Ureter (tissue), 1 donor: ENCODE data around the gene FAU. TPM values are rescaled to one million over a fixed set of nuclear protein-coding genes. Genes with fewer than 3 reads are reported as not detected.
"Not testable (repeated sequence)": the region's sequence is repeated elsewhere in the genome, so short reads cannot be mapped to it uniquely, and the experiment has no call there.

Experiments
- DNase-seq: peaks from one replicate; pipeline ENCODE4 v3.0.0-alpha.2; 2020; ENCODE audit warnings: low spot score
- total RNA-seq: library from RNA; stranded (reverse); gene quantifications from one replicate; pipeline ENCODE4 v1.2.4, GENCODE V29; 2023
- donor health status: DM: yes; HTN: yes; CAD: no.

The FAU gene
- 999 TPM for total RNA-seq

DNA sequence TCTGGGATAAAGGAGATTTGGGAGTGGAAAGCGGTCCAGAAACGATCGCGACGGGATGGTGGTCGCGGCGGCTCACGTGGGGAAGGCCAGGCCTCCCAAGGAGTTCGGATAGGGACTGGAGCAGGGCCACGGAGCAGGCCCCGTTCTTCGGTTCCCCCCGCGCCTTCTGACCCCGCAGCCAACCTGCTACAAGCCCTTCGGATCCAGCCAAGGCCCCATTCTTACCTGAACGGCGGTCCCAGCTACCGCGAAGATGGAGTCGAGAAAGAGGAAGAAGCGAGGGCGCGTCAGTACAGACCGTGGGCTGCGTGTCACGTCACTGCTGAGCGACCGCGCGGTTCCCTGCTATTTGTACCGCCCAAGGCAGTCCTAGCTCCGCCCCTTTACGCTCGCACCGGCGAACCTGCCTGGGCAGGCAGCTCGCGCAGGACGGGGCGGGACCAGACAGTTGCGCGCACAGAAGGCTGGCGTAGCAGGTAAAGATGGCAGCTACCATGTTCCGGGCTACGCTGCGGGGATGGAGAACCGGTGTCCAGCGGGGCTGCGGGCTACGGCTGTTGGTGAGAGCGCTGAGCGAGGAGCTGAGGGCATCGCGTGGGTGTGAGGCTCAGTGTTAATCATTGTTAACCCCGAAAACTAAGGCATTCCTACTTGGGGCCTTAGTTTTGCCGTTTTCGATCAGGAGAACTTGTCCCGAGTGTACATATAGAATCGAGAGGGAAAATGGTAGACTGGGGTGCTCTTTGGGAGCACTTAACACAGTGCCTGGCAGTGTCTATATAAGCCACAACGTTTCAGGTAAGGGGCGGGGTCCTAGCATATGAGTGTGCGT is at the start of gene FAU, which contains the start of gene MRPL49:
FAU (minus strand) TSS at position 270 of the 832 bp plus-strand sequence. CDS start 321 bp downstream, outside the sequence.
MRPL49 (plus strand) TSS at position 457 of the 832 bp plus-strand sequence; CDS start at position 483, 26 bp downstream.
- peak; percentile 98 for DNase-seq

DNA sequence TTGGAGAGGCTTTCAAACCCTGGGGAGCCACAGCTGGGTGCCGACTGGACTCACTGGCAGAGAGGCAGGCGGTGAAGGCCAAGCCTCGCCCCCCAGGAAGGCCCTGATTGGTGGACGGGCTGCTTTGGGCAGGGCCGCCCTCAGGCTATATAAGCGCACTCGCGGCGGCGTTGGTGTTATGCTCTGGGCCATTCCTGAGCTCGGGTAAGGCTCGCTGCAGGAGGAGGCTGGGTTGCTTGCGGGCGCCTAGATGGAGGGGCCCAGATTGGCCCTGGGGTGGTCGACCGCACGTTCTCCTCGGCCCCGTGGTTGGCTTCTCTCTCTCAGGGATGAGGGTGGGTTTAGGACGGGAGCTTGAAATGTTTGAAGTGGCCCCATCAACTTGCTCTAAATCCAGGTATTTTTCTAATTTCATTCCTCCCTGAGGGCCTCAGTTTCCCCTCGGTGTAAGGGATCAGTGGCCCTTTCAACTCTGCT is 48.2 kb upstream of the FAU start, which contains the start of gene SPDYC:
SPDYC (plus strand) TSS at position 176 of the 477 bp plus-strand sequence. CDS start 1,125 bp downstream, outside the sequence.
- DNase-seq, result no peak

DNA sequence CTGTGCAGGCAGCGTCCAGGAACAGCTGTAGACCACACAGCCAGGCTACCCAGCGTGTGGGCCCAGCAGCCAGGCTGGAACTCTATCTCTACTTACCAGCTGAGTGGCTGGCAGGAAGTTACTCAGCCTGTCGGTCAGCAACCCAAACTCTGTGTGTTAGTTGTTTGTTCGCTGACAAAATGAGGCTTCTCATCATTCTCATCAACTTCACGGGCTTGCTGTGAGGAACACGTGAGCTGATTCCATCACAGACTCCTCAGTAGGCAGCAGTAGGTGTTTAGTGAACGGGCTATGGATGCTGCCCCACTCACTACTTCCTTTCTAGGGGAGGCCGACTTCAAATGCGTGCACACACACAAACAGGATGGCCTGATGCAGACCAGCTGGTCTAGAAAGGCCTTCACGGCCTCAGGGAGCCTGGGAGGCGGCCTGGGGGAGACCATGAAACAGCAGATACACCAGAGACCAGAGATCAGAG is 47.3 kb upstream of the FAU start:
- DNase-seq, result no peak

DNA sequence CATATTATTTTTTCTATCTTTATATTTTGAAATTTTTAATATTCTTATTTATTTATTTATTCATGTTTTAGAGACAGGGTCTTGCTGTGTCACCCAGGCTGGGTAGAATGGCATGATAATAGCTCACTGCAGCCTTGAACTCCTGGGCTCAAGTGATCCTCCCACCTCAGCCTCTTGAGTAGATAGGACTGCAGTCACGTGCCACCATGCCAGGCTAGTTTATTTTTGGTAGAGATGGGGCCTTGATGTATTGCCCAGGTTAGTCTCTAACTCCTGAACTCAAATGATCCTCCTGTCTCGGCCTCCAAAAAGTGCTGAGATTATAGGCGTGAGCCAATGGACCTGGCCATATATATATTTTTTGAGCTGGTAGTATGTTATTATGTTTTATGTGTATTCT is 45.7 kb upstream of the FAU start:
- DNase-seq, result no peak

DNA sequence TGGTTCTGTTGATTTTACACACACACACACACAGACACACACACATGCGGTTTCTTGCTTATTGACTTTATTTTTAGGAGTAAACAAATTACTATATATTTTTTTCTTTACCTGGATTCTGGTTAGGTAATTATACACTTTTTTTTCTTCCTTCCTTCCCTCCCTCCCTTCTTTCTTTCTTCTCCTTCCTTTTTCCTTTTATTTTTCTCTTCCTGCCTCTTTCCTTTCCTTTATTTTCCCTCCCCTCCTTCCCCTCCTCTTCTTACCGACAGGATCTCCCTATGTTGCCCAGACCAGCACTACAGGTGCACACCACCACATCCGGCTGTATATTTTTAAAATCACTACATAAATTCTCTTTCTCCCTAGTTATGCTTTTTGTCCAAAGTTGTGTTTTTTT is 45.0 kb upstream of the FAU start:
- DNase-seq, result no peak

DNA sequence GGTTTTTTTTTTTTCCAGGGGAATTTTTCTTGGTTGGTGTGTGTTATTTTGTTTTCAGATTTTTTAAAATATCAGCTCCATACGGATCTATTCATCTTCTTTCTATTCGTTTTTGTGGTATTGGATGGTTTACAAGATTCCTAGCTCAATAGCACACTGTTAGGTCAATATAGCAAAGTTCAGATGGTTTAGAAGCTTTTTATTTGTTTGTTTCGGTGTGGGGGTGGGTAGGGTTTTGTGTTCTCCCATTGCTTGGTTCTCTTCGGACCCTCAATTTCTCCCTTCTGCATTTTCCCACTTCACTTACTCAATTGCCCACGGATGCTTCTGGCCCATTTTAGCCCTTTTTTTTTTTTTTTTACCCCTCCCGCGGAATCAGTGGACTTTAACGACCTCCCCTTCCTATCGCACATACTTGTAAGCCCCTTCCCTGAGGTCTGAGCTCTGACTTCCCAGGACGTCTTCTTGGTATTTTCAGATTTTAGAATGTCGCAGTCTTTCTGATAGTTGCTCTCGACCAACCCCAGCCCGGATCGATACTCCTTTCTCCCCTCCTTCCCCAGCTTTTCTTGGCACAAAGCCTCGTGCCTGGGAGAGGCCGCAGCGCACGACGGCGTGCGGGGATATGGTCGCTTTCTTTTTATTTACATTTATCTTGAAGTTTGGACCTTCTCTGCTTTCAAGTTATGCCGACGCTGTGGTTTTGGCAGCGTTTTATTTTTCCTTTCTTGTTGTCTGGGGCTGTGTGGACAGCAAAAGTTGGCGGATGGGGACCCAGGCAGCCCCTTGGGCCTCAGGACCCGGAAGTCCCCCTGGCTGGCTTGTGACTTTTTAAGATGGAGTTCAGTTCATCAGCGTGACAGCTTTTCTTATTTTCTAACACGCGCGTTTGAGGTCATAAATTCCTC is 43.7 kb upstream of the FAU start:
- no peak for DNase-seq

DNA sequence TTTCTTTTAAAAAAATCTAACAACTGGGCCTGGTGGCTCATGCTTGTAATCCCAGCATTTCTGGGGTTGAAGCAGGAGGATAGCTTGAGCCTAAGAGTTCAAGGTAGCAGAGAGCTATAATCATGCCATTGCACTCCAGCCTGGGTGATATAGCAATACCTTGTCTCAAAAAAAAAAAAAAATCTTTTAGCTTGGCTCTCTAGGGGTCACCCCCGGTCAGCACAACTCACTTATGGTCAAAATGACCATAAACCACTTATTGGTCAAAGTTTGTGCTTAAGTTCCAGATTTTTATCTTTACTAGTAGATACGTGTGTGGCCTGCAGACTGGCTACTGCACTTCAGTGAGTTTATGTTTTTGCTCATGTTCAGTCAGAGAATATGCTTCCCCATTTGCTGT is 41.8 kb upstream of the FAU start:
- DNase-seq, result no peak

DNA sequence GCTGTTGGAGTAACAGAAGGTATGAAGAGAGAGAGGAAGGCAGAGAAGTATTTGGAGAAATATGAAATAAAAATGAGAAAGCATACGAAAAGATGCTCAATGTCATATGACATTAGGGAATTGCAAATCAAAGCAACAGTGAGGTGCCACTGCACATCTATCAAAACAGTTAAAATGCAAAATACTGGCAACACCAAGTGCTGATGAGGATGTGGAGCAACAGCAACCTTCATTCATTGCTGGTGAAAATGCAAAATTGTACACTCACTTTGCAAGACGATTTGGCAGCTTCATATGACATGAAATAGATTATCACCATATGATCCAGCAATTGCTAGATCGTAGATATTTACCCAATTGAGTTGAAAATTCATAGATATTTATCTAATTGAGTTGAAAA is 38.7 kb upstream of the FAU start:
- DNase-seq, result no peak

DNA sequence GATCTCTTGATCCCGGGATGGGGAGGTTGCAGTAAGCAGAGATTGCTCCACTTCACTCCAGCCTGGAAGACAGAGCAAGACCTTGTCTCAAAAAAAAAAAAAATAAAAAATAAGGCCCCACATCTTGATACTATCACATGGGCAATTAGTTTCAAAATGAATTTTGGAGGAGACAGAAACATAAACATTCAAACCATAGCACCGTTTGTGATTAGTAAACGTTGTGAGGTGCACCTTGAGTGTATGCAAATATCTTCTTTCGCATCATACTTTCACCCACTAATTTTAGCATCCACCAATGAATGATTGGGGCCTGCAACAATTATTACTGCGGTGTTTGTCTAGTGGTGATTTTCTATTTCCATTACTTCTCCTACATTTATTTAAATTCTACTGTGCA is 37.1 kb upstream of the FAU start:
- DNase-seq, result no peak

DNA sequence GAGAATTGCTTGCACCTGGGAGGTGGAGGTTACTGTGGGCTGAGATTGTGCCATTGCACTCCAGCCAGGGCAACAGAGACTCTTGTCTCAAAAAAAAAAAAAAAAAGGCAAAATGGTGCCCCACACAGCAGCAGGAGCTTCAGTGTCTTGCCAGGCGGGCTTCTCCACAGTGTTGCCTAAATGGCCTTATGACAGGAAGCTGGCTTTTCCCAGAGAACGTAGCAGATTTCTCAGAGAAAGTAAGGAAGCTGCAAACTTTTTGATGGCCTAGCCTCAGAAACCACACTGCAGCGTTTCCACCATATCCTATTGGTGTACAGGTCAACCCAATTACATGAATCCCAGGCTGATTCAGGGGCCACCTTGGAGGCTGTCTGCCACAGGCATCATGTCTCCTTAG is 35.4 kb upstream of the FAU start:
- DNase-seq, result no peak

DNA sequence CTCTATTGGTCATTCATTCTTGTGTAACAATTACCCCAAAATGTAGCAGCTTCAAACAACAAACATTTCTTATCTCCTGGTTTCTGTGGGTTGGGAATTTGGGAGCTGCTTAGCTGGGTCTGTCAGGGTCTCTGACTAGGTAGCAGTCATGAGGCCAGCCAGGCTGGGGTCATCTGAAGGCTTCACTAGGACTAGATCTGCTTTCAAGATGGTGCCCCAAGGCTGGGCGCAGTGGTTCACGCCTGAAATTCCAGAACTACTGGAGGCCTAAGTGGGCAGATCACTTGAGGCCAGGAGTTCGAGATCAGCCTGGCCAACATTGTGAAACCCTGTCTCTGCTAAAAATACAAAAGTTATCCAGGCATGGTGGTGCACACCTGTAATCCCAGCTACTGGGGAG is 35.0 kb upstream of the FAU start:
- no peak for DNase-seq

DNA sequence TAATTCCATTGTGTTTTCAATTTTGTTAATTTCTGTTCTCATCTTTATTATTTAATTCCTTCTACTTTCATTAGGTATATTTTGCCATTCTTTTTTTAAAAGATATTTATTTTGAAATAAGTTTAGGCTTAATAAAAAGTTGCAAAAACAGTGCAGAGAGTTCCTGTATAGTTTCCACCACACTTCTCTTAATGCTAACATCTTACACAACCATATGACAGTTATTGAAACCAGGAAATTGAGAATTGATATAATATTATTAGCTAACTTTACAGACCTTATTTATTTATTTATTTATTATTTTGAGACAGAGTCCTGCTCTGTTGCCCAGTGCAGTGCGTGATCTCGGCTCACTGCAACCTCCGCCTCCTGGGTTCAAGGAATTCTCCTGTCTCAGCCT is 34.3 kb upstream of the FAU start:
- no peak for DNase-seq

DNA sequence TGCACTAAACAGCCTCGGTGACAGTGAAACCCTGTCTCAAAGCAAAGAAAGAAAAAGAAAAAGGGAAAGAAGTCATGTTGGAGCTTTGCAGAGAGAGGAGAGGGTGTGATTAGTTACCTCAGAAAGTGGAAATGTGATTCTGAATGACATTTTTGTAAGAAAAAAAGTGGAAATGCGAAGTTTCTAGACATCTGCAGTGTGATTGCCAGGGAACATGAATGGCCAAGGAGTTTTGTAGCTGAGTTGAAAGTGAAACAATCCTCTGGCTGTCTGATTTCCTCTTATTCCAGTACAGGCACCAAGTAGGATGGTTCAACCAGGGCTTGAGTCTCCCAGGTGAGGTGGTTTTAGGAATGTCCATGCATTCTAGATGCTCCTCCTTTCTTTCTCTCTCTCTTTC is 30.2 kb upstream of the FAU start:
- no peak for DNase-seq

DNA sequence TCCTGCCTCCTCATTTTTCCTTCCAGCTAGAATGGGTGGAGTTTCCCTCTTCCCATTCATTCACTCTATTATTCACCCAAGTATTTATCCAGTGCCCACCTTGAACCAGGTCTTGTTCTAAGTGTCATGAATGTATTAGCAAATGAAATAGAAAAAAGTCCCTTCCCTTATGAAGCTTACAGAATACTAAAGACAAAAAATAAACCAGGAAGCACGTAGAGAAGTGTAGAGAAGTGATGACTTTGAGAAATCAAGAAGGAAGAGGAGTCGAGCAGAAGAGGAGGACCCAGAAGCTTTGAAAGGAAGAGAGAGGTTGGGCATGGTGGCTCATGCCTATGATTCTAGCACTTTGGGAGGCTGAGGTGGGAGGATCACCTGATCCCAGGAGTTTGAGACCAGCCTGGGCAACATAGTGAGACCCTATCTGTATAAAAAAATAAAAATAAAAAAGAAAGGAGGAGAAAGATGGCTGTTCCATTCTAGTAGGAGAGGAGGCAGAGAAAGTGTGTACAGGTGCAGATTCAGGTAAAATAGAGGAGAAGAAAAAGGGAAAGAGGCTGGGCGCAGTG is 29.5 kb upstream of the FAU start:
- no peak for DNase-seq

DNA sequence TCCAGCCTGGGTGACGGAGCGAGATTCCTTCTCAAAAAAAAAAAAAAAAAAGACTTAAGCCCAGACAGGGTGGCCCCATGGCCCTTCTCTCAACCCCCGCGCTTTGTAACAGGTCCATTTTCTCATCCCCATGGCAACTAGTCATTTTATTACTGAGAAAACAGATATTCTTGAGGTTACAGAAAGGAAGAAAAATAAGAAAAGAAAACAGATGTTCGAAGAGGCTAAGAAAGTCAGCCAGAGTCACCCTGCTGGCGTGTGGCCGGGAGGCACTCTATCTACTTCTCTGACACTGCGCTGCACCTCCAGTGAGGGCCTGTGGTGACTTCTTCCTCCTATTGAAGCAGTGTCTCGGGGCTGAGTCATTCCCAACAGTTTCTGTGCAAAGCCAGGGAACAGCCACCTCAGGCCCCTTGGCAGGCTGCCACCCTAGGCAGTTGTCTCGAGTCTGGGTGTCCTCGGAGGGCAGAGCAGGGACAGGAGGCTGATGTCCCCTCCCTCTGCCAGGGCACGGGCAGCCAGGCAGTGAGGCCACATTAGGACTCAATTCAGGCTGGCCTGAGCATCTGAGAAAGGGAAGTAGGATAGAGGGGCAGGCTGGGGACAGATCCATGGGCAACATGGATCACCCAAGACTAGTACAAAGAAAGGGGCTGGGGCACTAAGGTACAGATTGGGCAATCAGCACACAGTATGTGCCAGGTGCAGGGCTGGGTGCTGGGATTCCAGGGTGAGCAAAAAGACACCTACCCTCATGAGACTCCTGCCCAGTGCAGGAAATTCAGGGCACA is 28.8 kb upstream of the FAU start:
- peak; percentile 90 for DNase-seq

DNA sequence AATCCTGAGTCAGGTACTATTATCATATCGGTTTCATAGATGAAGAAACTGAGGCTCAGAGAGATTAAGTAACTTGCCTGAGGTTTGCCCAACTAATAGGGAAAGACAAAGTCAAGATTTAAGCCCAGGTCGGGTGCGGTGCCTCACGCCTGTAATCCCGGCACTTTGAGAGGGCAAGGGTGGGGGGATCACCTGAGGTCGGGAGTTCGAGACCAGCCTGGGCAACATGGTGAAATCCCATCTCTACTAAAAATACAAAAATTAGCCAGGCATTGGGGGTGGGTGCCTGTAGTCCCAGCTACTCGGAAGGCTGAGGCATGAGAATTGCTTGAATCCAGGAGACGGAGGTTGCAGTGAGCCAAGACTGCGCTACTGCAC is 28.2 kb upstream of the FAU start:
- DNase-seq, result not testable (repeated sequence)

DNA sequence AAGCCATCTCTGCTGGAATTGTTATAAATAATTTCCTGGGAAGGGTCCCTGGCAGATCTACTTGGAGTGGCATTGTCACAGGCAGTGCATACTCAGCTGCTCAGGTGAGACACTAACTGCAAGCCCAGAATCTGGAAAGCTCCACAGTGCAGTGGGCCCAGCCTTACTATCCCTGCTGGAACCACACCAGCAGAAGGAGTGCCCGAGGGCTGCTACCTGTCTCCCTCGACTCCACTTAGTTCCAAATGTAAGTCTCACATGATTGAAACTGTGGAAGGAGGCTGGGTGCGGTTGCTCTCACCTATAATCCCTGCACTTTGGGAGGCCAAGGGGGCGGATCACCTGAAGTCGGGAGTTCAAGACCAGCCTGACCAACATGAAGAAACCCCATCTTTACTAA is 26.7 kb upstream of the FAU start:
- no peak for DNase-seq

DNA sequence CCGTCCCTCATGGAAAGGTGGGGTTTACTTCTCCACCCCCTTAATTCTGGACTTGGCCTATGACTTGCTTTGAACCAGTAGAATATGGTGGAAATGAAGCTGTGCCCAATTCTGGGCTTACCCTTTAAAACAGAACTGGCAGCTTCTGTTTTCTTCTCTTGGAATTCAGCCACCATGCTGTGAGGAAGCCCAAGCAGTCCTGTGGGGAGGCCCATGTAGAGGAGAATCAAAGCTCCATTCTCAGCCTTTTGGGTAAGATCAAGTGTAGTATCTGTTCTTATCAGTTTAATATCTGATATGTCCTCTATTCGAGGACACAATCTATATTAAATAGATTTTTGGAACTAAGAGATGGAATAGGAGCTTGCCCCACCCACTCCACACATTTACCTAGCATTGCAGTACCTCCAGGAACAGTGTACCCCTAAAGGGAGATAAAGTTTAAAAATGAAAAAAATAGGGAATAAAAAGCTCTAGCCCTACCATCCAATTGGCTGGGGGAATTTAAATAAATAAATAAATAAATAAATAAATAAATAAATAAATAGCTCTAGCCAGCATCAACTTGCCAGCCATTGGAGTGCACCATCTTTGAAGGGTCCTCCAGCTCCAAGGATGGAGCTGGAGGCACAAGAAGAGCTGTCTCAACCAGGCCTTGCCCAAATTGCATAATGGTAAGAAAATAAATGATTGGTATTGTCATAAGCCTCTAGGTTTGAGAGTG is 25.6 kb upstream of the FAU start:
- no peak for DNase-seq

DNA sequence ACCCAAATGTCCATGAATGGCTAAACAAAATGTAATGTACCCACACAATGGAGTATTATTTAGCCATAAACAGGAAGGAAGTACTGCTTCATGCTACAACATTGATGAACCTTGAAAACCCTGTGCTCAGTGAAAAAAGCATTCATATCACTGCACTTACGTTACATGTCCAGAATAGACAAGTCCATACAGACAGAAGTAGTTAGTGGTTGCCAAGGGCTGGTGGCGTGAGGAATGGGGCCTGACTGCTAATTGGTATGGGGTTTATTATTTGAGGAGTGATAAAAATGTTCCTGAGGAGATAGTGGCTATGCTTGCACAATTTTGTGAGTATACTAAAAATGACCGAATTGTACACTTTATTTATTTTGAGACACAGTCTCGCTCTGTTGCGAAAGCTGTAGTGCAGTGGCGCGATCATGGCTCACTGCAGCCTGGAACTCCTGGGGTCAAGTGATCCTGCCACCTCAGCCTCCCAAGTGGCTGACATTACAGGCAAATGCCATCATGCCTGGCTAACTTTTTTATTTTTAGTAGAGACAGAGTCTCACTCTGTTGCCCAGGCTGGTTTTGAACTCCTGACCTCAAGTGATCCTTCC is 20.1 kb upstream of the FAU start:
- no peak for DNase-seq

DNA sequence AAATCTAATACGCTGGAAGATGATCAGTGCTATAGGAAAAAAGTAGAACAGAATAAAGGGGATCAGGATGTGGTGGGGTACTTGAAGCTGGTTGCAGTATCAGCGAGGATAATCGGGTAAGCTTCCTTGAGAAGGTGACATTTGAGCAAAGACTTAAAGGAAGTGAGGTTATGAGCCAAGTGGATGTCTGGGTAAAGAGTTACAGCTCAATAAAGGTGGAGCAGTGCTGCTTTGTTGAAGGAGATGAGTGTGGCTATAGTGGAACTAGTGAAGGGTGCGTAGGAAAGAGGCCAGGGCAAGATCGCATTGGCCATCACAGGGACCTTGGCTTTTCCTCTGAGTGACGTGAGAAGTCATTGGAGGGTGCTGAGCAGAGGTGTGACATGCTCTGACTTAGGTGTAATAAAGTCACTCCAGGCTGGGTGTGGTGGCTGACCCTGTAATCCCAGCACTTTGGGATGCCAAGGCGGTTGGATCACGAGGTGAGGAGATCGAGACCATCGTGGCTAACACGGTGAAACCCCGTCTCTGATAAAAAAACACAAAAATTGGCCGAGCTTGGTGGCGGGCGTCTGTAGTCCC is 14.7 kb upstream of the FAU start:
- DNase-seq, result no peak
